Adrenal gland (tissue), 12 donors: ENCODE results near the gene DPM1. TPM values are rescaled to one million over a fixed set of nuclear protein-coding genes. Genes with fewer than 3 reads are reported as not detected.
A peak's percentile ranks its signal among the peaks of the same experiment; 100 is the strongest.

Experiments
- DNase-seq, 7 donors: peaks; one replicate each; pipeline ENCODE4 v3.0.0-alpha.2; 2019 to 2020
- H3K27ac ChIP-seq, 5 donors: fragments of 200-600 bp; sonication (generic) in 4 of 5; 1 replicate in 3 of 5; 2 replicates in 2 of 5; pipeline versions ENCODE4 v1.5.1 to v1.8.0; 2016 to 2020; ENCODE audit warnings: mild to moderate bottlenecking in 1 of 5
- H3K27me3 ChIP-seq: fragments of 200-600 bp; 2 replicates; pipeline ENCODE4 v1.8.0; 2021
- H3K36me3 ChIP-seq, 2 donors: fragments of 200-600 bp; replicated peaks in 1 of 2; 1 replicate in 1 of 2; 2 replicates in 1 of 2; pipeline versions ENCODE4 v1.5.1 to v1.8.0; 2018 to 2022
- H3K4me1 ChIP-seq, 2 donors: fragments of 200-600 bp; replicated peaks in 1 of 2; 1 replicate in 1 of 2; 2 replicates in 1 of 2; pipeline versions ENCODE4 v1.5.1 to v1.8.0; 2018 to 2021
- H3K4me3 ChIP-seq, 4 donors: fragments of 200-600 bp; sonication (generic) in 3 of 4; one replicate each; pipeline ENCODE4 v1.5.1; 2016 to 2018
- H3K9me3 ChIP-seq, 3 donors: fragments of 200-600 bp; sonication (generic) in 1 of 3; replicated peaks in 1 of 3; 1 replicate in 2 of 3; 2 replicates in 1 of 3; pipeline versions ENCODE4 v1.5.1 to v1.8.0; 2016 to 2021
- CTCF ChIP-seq, 6 experiments: fragments of 450-650 bp in 4 of 6; fragments of 200-600 bp in 2 of 6; sonication (generic) in 1 of 6; IDR thresholded peaks; 1 replicate in 5 of 6; 2 replicates in 1 of 6; pipeline versions ENCODE4 v1.5.1 to v1.8.0; 2016 to 2021; ENCODE audit warnings: antibody characterized with exemption in 6 of 6, mild to moderate bottlenecking in 2 of 6, moderate library complexity in 1 of 6
- POLR2A ChIP-seq, 2 donors: fragments of 450-650 bp; IDR thresholded peaks; one replicate each; pipeline ENCODE4 v1.6.1; 2017; ENCODE audit warnings: antibody characterized with exemption in 2 of 2, mild to moderate bottlenecking in 2 of 2, moderate library complexity in 1 of 2
- WGBS, 4 donors: extraction: QIAGEN DNeasy Blood & Tissue Kit in 2 of 4; methylation state at CpG; one replicate each; pipeline versions ENCODE4 v1.1.5 to v1.1.7; 2013 to 2017; 5-methylcytosine and 5-hydroxymethylcytosine counted together
- intact Hi-C, 2 donors: fragments of 100-400 bp; cut with DNase I; formaldehyde crosslinking; loops; one replicate each; pipeline versions ENCODE4 v1.14.1 to v1.15.0; 2022 to 2023
- polyA plus RNA-seq, 3 donors: library from polyadenylated mRNA; stranded (reverse); fragments of 200-250 nt in 2 of 3; fragments of 350-450 nt in 1 of 3; fragmentation: Illumina TruSeq in 1 of 3; extraction: RNeasy Lipid Tissue Mini Kit (QIAGEN cat#74804) in 1 of 3; gene quantifications; one replicate each; pipeline ENCODE4 v1.2.3, GENCODE V29; 2013 to 2014
- total RNA-seq, 9 donors: library from RNA; depleted of rRNA in 4 of 9; stranded (reverse); fragments of >200 nt in 4 of 9; fragments of 120-200 nt in 1 of 9; fragmentation: NEBNext Ultra II Directional in 1 of 9; extraction: Animal tissue kit (Norgen Biotek cat#: 25700) in 1 of 9; gene quantifications; one replicate each; pipeline versions ENCODE4 v1.1.0 to v1.2.4, GENCODE V29; 2013 to 2023
- donor health status: healthy with polysubstance abuse.
- donor health status: Bipolar disorder and iron deficiency.
- donor health status: DM: yes; HTN: yes; CAD: no.
- donor health status: DM: no; HTN: no; CAD: no.
- donor health status: DM: no; HTN: no; CAD: no.
- donor health status: DM: yes; HTN: yes; CAD: no.

Gene DPM1
- total and polyA plus RNA-seq, 12 donors, result 21.0 to 145 (median 42.9) TPM

- intact Hi-C loops, result loop anchor here in 1 of 2 donors (10.0 kb wide), 1 partner anchor 602 kb away; no protein-coding TSS in a partner anchor
- no peak for TF ChIP-seq POLR2A (IDR thresholded peaks at IDR 0.05)
- peak in 4 of 6 experiments; percentile 31 to 49 (median 37) for TF ChIP-seq CTCF (IDR thresholded peaks at IDR 0.05)
- no peaks in the 10 kb centered on the region for H3K4me1 ChIP-seq
- peak in 2 of 7 donors; percentile 22 to 33 for DNase-seq
- 28 to 43% (median 36%) methylated on average over 12 to 13 of the region's 13 CpGs for WGBS, 4 donors
- no peaks in the 10 kb centered on the region for H3K36me3 ChIP-seq
- H3K4me3 ChIP-seq, result no peak overlapping the region
- peaks cover 11% of the 10 kb centered on the region for H3K27me3 ChIP-seq
- H3K27ac ChIP-seq, result no peak overlapping the region
- H3K9me3 ChIP-seq, result no peaks in the 10 kb centered on the region
Observed at GRCh38 chr20:50992733-50993457, 34.6 kb upstream of the DPM1 start.

- no peak for DNase-seq
- Histone ChIP-seq H3K36me3 (no peaks in the 10 kb centered on the region), H3K4me3 (no peak overlapping the region), H3K27me3 (peaks cover 11% of the 10 kb centered on the region), H3K9me3 (no peaks in the 10 kb centered on the region), H3K4me1 (no peaks in the 10 kb centered on the region), H3K27ac (no peak overlapping the region)
- intact Hi-C loops, result loop anchor here in 1 of 2 donors (10.0 kb wide), 1 partner anchor 602 kb away; no protein-coding TSS in a partner anchor
- WGBS, 4 donors, result 57 to 71% (median 62%) methylated on average over 4 of the region's 4 CpGs
- TF ChIP-seq POLR2A (IDR thresholded peaks at IDR 0.05), result no peak
- TF ChIP-seq CTCF (IDR thresholded peaks at IDR 0.05), result no peak
Observed at GRCh38 chr20:50992336-50992732, 34.0 kb upstream of the DPM1 start.

GRCh38 chr20:50991076-50991475, 32.7 kb upstream of the DPM1 start:
- no peak overlapping the region for H3K27ac ChIP-seq
- no peaks in the 10 kb centered on the region for H3K36me3 ChIP-seq
- H3K9me3 ChIP-seq, result no peaks in the 10 kb centered on the region
- no peak overlapping the region for H3K4me3 ChIP-seq
- no peak for DNase-seq
- intact Hi-C loops, result loop anchor here in 1 of 2 donors (10.0 kb wide), 1 partner anchor 604 kb away; no protein-coding TSS in a partner anchor
- peaks cover 14% of the 10 kb centered on the region for H3K27me3 ChIP-seq
- 65 to 78% (median 75%) methylated on average over 3 of the region's 3 CpGs for WGBS, 4 donors
- TF ChIP-seq CTCF (IDR thresholded peaks at IDR 0.05) (no peak), POLR2A (IDR thresholded peaks at IDR 0.05) (no peak)
- H3K4me1 ChIP-seq, result no peaks in the 10 kb centered on the region

- DNase-seq, result peak; percentile 75 to 86 (median 80)
- intact Hi-C loops, result loop anchor here (2.0 to 10.0 kb wide), 4 partner anchors 319 to 617 kb away; no protein-coding TSS in a partner anchor
- Histone ChIP-seq H3K27ac (no peak overlapping the region), H3K4me3 (no peak overlapping the region), H3K4me1 (no peaks in the 10 kb centered on the region), H3K9me3 (no peaks in the 10 kb centered on the region), H3K36me3 (no peaks in the 10 kb centered on the region), H3K27me3 (peaks cover 17% of the 10 kb centered on the region)
- WGBS, 4 donors, result 13 to 21% (median 17%) methylated on average over 11 to 13 of the region's 13 CpGs
- TF ChIP-seq CTCF (IDR thresholded peaks at IDR 0.05), result peak; percentile 84 to 95 (median 92)
- no peak for TF ChIP-seq POLR2A (IDR thresholded peaks at IDR 0.05)
Observed at GRCh38 chr20:50987493-50988210, 29.3 kb upstream of the DPM1 start.
